HG02588 (cell line): ENCODE results near the gene PPTC7.

Experiments used
- ATAC-seq: cut with Tn5 transposase; IDR thresholded peaks from one replicate; pipeline ENCODE4 v1.9.1; 2021; ENCODE audit warnings: mild to moderate bottlenecking, moderate library complexity; ENCODE audit not compliant: unreplicated experiment

Gene PPTC7

GRCh38 chr12:110498984-110499706 lies 84.0 kb downstream of the PPTC7 start:
- ATAC-seq = no peak
